Endothelial cell (in vitro differentiated cells): ENCODE data around the gene CEMIP. TPM values are rescaled to one million over a fixed set of nuclear protein-coding genes. Genes with fewer than 3 reads are reported as not detected.

Experiments used
- DNase-seq: peaks from one replicate; pipeline ENCODE4 v3.0.0; 2021; ENCODE audit warnings: low spot score
- H3K27ac Mint-ChIP-seq: one replicate; pipeline ENCODE4 v1.8.0; 2021; ENCODE audit warnings: mixed read lengths, inconsistent platforms; ENCODE audit not compliant: unreplicated experiment
- H3K27me3 Mint-ChIP-seq: one replicate; pipeline ENCODE4 v1.8.0; 2021; ENCODE audit warnings: mild to moderate bottlenecking, moderate library complexity, mixed read lengths, inconsistent platforms; ENCODE audit not compliant: unreplicated experiment
- H3K36me3 Mint-ChIP-seq: one replicate; pipeline ENCODE4 v1.8.0; 2021; ENCODE audit warnings: mild to moderate bottlenecking, low read depth, mixed read lengths, inconsistent platforms; ENCODE audit not compliant: unreplicated experiment
- H3K4me1 Mint-ChIP-seq: one replicate; pipeline ENCODE4 v1.8.0; 2021; ENCODE audit warnings: mild to moderate bottlenecking, mixed read lengths, inconsistent platforms; ENCODE audit not compliant: unreplicated experiment
- H3K4me3 Mint-ChIP-seq: one replicate; pipeline ENCODE4 v1.8.0; 2021; ENCODE audit warnings: mild to moderate bottlenecking, mixed read lengths, inconsistent platforms; ENCODE audit not compliant: unreplicated experiment
- H3K9me3 Mint-ChIP-seq: one replicate; pipeline ENCODE4 v1.8.0; 2021; ENCODE audit warnings: mixed read lengths, inconsistent platforms; ENCODE audit not compliant: unreplicated experiment
- total RNA-seq: library from RNA; stranded (reverse); fragmentation: NEBNext Ultra II Directional; extraction: Animal tissue kit (Norgen Biotek cat#: 25700); gene quantifications from one replicate; pipeline ENCODE4 v1.2.1, GENCODE V29; 2021; ENCODE audit not compliant: unreplicated experiment
- TF ChIP-seq, protein P1 (sequence below): fragments of 200-600 bp; sonication (generic); IDR thresholded peaks from one replicate; pipeline ENCODE4 v1.5.0; 2021; ENCODE audit warnings: antibody characterized with exemption; ENCODE audit not compliant: unreplicated experiment

The CEMIP gene
- total RNA-seq, 1 donor from 2014 or later = not detected

DNA sequence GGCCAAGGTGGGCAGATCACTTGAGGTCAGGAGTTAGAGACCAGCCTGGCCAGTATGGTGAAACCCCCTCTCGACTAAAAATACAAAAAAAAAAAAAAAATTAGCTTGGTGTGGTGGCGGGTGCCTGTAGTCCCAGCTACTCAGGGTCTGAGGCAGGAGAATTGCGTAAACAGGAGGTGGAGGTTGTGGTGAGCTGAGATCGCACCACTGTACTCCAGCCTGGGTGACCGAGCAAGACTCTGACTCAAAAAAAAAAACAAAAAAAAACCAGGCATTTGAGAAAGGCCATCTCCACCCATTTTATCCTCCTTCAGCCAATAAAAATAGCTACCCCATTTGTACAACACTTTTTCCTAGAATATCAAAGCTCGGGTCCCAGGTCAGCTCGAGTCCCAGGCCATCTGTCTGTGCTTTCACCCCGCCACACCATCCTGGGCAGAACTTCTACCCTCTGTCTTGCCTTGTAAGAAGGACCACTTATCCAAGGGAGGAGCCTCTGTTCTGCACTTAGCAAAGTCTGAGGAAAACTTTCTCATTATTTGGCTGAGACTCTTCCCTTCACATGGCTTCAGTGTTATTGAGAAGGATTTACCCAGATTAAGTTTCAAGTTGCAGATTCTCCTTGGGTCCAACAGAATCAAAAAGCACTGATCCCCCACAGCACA, 111.3 kb downstream of the CEMIP start:
- H3K9me3 Mint-ChIP-seq = no peaks in the 10 kb centered on the region
- TF ChIP-seq, protein P1, sequence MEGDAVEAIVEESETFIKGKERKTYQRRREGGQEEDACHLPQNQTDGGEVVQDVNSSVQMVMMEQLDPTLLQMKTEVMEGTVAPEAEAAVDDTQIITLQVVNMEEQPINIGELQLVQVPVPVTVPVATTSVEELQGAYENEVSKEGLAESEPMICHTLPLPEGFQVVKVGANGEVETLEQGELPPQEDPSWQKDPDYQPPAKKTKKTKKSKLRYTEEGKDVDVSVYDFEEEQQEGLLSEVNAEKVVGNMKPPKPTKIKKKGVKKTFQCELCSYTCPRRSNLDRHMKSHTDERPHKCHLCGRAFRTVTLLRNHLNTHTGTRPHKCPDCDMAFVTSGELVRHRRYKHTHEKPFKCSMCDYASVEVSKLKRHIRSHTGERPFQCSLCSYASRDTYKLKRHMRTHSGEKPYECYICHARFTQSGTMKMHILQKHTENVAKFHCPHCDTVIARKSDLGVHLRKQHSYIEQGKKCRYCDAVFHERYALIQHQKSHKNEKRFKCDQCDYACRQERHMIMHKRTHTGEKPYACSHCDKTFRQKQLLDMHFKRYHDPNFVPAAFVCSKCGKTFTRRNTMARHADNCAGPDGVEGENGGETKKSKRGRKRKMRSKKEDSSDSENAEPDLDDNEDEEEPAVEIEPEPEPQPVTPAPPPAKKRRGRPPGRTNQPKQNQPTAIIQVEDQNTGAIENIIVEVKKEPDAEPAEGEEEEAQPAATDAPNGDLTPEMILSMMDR = no peak
- H3K27me3 Mint-ChIP-seq = no peaks in the 10 kb centered on the region
- no peak overlapping the region for H3K4me3 Mint-ChIP-seq
- DNase-seq = no peak
- no peak overlapping the region for H3K27ac Mint-ChIP-seq
- H3K4me1 Mint-ChIP-seq = peaks cover 5% of the 10 kb centered on the region
- H3K36me3 Mint-ChIP-seq = no peaks in the 10 kb centered on the region

DNA sequence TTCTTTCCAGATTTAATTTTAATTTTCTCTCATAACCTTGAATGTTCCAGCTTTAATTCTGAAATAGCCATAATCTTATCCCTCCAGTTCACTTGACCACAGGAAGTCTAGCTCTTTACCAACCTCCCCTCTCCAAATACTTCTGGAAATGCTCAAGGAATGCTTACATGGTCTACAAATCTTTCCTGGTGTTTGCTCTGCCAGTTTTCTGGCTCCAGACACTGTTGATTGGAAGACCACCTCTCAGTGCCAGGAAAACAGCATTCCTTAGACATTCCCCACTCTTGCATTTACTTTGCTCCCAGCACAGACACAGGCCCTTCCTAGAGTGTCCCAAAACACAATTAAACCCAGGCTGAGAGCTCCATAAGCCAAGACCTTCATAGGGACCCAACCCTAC, 111.8 kb downstream of the CEMIP start:
- peaks cover 2% of the 10 kb centered on the region for H3K4me1 Mint-ChIP-seq
- no peaks in the 10 kb centered on the region for H3K9me3 Mint-ChIP-seq
- H3K36me3 Mint-ChIP-seq = no peaks in the 10 kb centered on the region
- DNase-seq = no peak
- H3K27me3 Mint-ChIP-seq = no peaks in the 10 kb centered on the region
- TF ChIP-seq, protein P1 = no peak
- H3K27ac Mint-ChIP-seq = no peak overlapping the region
- H3K4me3 Mint-ChIP-seq = no peak overlapping the region

DNA sequence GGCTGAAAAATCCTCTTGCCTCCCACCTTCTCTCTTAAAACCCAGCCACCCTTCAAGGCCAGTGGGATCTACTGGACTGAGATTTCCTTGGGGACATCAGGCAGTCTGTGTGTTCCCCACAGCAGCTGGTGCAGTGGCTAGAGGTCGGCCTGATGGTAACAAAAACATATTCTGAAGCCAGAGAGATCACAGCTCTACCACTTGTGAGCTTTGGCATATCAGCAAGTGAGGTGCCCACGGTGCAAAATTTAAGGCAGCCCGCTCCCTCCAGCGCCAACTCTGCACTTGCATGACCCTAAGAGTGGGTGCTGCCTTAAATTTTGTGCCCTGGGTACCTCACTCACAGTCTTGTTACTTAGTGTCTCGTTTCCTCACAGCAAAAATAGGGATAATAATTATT, 113.2 kb downstream of the CEMIP start:
- Mint-ChIP-seq H3K27me3 (no peaks in the 10 kb centered on the region), H3K4me3 (no peak overlapping the region), H3K4me1 (no peaks in the 10 kb centered on the region), H3K27ac (no peak overlapping the region), H3K36me3 (no peaks in the 10 kb centered on the region), H3K9me3 (no peaks in the 10 kb centered on the region)
- TF ChIP-seq, protein P1 = no peak
- DNase-seq = no peak

DNA sequence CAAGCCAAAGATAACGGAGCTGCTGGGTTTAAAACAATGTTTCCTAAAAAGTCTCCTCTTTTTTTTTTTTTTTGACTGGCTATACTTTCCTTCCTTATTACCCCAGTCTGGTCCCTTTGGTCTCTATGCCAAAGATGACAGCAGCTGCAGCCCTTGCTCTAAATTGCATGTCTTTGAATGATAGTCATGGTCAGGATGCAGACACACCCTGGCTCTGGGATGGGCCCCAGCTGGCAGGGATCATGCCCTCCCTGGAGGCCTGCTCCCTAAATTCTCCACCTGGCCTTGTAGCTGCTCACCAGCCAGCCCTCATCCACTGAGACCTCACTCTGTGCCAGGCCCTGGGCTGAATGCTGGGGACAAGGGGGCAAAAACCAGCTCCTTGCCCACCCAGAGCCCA, 114.6 kb downstream of the CEMIP start:
- TF ChIP-seq, protein P1 = no peak
- no peak overlapping the region for H3K4me3 Mint-ChIP-seq
- no peaks in the 10 kb centered on the region for H3K4me1 Mint-ChIP-seq
- no peak overlapping the region for H3K27ac Mint-ChIP-seq
- H3K27me3 Mint-ChIP-seq = peaks cover 1% of the 10 kb centered on the region
- no peaks in the 10 kb centered on the region for H3K36me3 Mint-ChIP-seq
- no peaks in the 10 kb centered on the region for H3K9me3 Mint-ChIP-seq
- DNase-seq = no peak

DNA sequence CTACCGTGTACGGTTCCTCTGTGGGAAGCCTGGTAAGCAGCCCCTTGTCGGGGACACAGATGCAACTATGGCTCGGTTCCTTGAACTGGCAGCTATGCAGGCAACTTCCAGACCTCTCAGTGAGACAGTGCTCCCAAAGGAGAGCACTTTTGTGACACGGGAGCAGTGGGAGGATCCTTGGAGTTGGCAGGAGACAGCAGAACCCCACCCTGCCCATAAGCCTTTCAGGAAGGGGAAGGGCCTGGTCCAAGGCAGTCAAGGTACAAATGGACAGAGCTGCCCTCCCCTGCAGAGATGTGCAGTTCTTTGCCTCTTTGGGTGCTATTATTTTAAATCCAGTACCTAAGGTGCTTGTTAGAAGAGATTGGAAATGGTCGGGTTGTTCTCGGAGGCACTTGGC, 115.9 kb downstream of the CEMIP start:
- Mint-ChIP-seq H3K9me3 (no peaks in the 10 kb centered on the region), H3K36me3 (no peaks in the 10 kb centered on the region), H3K4me3 (no peak overlapping the region), H3K4me1 (no peaks in the 10 kb centered on the region), H3K27me3 (peaks cover 4% of the 10 kb centered on the region), H3K27ac (no peak overlapping the region)
- TF ChIP-seq, protein P1 = no peak
- no peak for DNase-seq
